HepG2 (cell line): ENCODE data around the gene RABL2A. TPM values are rescaled to one million over a fixed set of nuclear protein-coding genes. Genes with fewer than 3 reads are reported as not detected.
"Not testable (repeated sequence)": the region's sequence is repeated elsewhere in the genome, so short reads cannot be mapped to it uniquely, and the experiment has no call there.

Experiments
- AGO2 ChIP-seq: fragments of 200-400 bp; formaldehyde crosslinking; optimal IDR thresholded peaks from 2 replicates; pipeline ENCODE3; 2017; ENCODE audit warnings: mild to moderate bottlenecking, low read depth, low read length, moderate library complexity
- ATF4 ChIP-seq, 2 experiments: fragments of 450-650 bp in 1 of 2; sonication (generic) in 1 of 2; formaldehyde crosslinking; IDR thresholded peaks; 2 replicates each; pipeline versions ENCODE4 v1.5.0 to v1.8.0; 2020 to 2022; ENCODE audit warnings: mild to moderate bottlenecking in 1 of 2, missing genetic modification reagents in 1 of 2
- CHD2 ChIP-seq: IDR thresholded peaks from 2 replicates; pipeline ENCODE4 v1.6.1; 2011; ENCODE audit warnings: low read depth, low read length, improper control_type of control experiment
- ESRRA ChIP-seq: sonication (generic); formaldehyde crosslinking; IDR thresholded peaks from 2 replicates; pipeline ENCODE4 v1.5.1; 2020; ENCODE audit warnings: mild to moderate bottlenecking, low read depth, missing genetic modification reagents
- HES4 ChIP-seq: sonication (generic); formaldehyde crosslinking; IDR thresholded peaks from 2 replicates; pipeline ENCODE4 v1.9.0; 2021; ENCODE audit warnings: mild to moderate bottlenecking, missing genetic modification reagents, borderline replicate concordance
- KLF12 ChIP-seq: sonication (generic); formaldehyde crosslinking; IDR thresholded peaks from 2 replicates; pipeline ENCODE4 v1.4.0; 2020; ENCODE audit warnings: missing genetic modification reagents, borderline replicate concordance
- MTF2 ChIP-seq: sonication (generic); formaldehyde crosslinking; IDR thresholded peaks from 2 replicates; pipeline ENCODE4 v1.5.0; 2020; ENCODE audit warnings: missing genetic modification reagents, borderline replicate concordance
- NFAT5 ChIP-seq: sonication (generic); formaldehyde crosslinking; IDR thresholded peaks from 2 replicates; pipeline ENCODE4 v1.4.0; 2020; ENCODE audit warnings: missing genetic modification reagents
- NONO ChIP-seq, 2 experiments: fragments of 450-650 bp in 1 of 2; sonication (generic) in 1 of 2; formaldehyde crosslinking in 1 of 2; IDR thresholded peaks in 1 of 2; conservative IDR thresholded peaks in 1 of 2; 2 replicates each; pipeline versions ENCODE4 v1.6.1 to v1.8.0; 2017 to 2022; ENCODE audit warnings: mild to moderate bottlenecking in 1 of 2, missing genetic modification reagents in 1 of 2, moderate library complexity in 1 of 2
- NR2C2 ChIP-seq: sonication (generic); formaldehyde crosslinking; IDR thresholded peaks from 2 replicates; pipeline ENCODE4 v1.4.0; 2020; ENCODE audit warnings: missing genetic modification reagents, mild to moderate bottlenecking, moderate library complexity, borderline replicate concordance
- NR2F1 ChIP-seq, 2 experiments: fragments of 450-650 bp in 1 of 2; formaldehyde crosslinking in 1 of 2; IDR thresholded peaks; 2 replicates each; pipeline versions ENCODE4 v1.5.0 to v1.6.1; 2016 to 2020; ENCODE audit warnings: mild to moderate bottlenecking in 1 of 2, missing compliant biosample characterization in 1 of 2, missing genetic modification reagents in 1 of 2, moderate library complexity in 1 of 2
- NRL ChIP-seq: sonication (generic); formaldehyde crosslinking; IDR thresholded peaks from 2 replicates; pipeline ENCODE4 v1.5.0; 2020; ENCODE audit warnings: missing genetic modification reagents, mild to moderate bottlenecking, moderate library complexity, borderline replicate concordance
- RFX5 ChIP-seq: IDR thresholded peaks from 2 replicates; pipeline ENCODE4 v1.6.1; 2011; ENCODE audit warnings: low read depth, low read length, improper control_type of control experiment
- SKI ChIP-seq: fragments of 450-650 bp; IDR thresholded peaks from one replicate; pipeline ENCODE4 v1.6.1; 2018; ENCODE audit warnings: mild to moderate bottlenecking; ENCODE audit not compliant: partially characterized antibody
- SNAI1 ChIP-seq: sonication (generic); formaldehyde crosslinking; IDR thresholded peaks from 2 replicates; pipeline ENCODE4 v1.5.0; 2020; ENCODE audit warnings: mild to moderate bottlenecking, missing genetic modification reagents, borderline replicate concordance
- SRF ChIP-seq: IDR thresholded peaks from 2 replicates; pipeline ENCODE4 v1.6.1; 2011; ENCODE audit warnings: mild to moderate bottlenecking, low read depth, low read length, moderate library complexity
- TAF1 ChIP-seq: sonication (generic); formaldehyde crosslinking; IDR thresholded peaks from 2 replicates; pipeline ENCODE4 v1.4.0; 2020; ENCODE audit warnings: missing genetic modification reagents
- TSC22D2 ChIP-seq: sonication (generic); formaldehyde crosslinking; IDR thresholded peaks from 2 replicates; pipeline ENCODE4 v1.5.1; 2020; ENCODE audit warnings: missing genetic modification reagents, mild to moderate bottlenecking, borderline replicate concordance
- ZFP36L1 ChIP-seq: sonication (generic); formaldehyde crosslinking; IDR thresholded peaks from 2 replicates; pipeline ENCODE4 v1.8.0; 2022; ENCODE audit warnings: mild to moderate bottlenecking, missing genetic modification reagents, moderate library complexity
- ZNF329 ChIP-seq: sonication (generic); formaldehyde crosslinking; IDR thresholded peaks from 2 replicates; pipeline ENCODE4 v1.9.0; 2021; ENCODE audit warnings: low read depth, mild to moderate bottlenecking, missing genetic modification reagents
- ZNF616 ChIP-seq: sonication (generic); formaldehyde crosslinking; IDR thresholded peaks from 2 replicates; pipeline ENCODE4 v1.5.0; 2020; ENCODE audit warnings: low read depth, mild to moderate bottlenecking, missing genetic modification reagents
- ZNF749 ChIP-seq: sonication (generic); formaldehyde crosslinking; IDR thresholded peaks from 2 replicates; pipeline ENCODE4 v1.8.0; 2022; ENCODE audit warnings: mild to moderate bottlenecking, missing genetic modification reagents, moderate library complexity, borderline replicate concordance
- ZNF788 ChIP-seq: sonication (generic); formaldehyde crosslinking; IDR thresholded peaks from 2 replicates; pipeline ENCODE4 v1.5.0; 2020; ENCODE audit warnings: mild to moderate bottlenecking, missing genetic modification reagents, borderline replicate concordance
- polyA plus RNA-seq, 8 experiments: library from polyadenylated mRNA; depleted of rRNA in 3 of 8; stranded (reverse) in 7 of 8; unstranded in 1 of 8; fragments of >200 nt; fragmentation: Illumina TruSeq in 4 of 8; extraction: Trizol in 4 of 8; gene quantifications; 2 replicates each; pipeline versions ENCODE4 v1.2.1 to v1.2.3, GENCODE V29; 2011 to 2016; ENCODE audit warnings: low read depth in 4 of 8, missing spikeins in 1 of 8, mixed read lengths in 1 of 8; ENCODE audit not compliant: insufficient read depth in 1 of 8
- total RNA-seq, 5 experiments: library from RNA; depleted of rRNA; stranded (reverse); fragments of >200 nt; fragmentation: Illumina TruSeq; extraction: Trizol; gene quantifications; 2 replicates each; pipeline ENCODE4 v1.2.3, GENCODE V29; 2016; ENCODE audit warnings: low read depth in 1 of 5

RABL2A gene
- total and polyA plus RNA-seq, 2 of the 13 experiments (the other 11 are each of a cell fraction or from before 2014, with no cell fraction given), result 9.6 to 13.4 TPM

GRCh38 chr2:113603467-113604084 lies 23.5 kb upstream of the RABL2A start (continued):
- TF ChIP-seq ATF4 (CRISPR knock-in tag; IDR thresholded peaks at IDR 0.05), result peak in 1 of 2 experiments; percentile 9; a peak in 1 of 4 replicates
- peak; percentile 44 to 49; a peak in 1 of 4 replicates for TF ChIP-seq NR2F1 (CRISPR knock-in tag; IDR thresholded peaks at IDR 0.05)
- TF ChIP-seq SNAI1 (CRISPR knock-in tag), result 0 out of 2 replicates have a peak, but pooled peaks have one; percentile 23
- TF ChIP-seq SKI, result peak; percentile 67
- TF ChIP-seq NFAT5 (CRISPR knock-in tag), result 0 out of 2 replicates have a peak, but pooled peaks have one; percentile 4
- TF ChIP-seq ZNF616 (CRISPR knock-in tag), result 0 out of 2 replicates have a peak, but pooled peaks have one; percentile 42
- 0 out of 2 replicates have a peak, but pooled peaks have one; percentile 33 for TF ChIP-seq SRF
- TF ChIP-seq KLF12 (CRISPR knock-in tag), result 0 out of 2 replicates have a peak, but pooled peaks have one; percentile 28
- TF ChIP-seq NR2C2, result peak; percentile 47
- TF ChIP-seq CHD2, result peak; percentile 86
- peak; percentile 56 for TF ChIP-seq TAF1
- peak; percentile 55; the same call in 1 of the 2 replicates for TF ChIP-seq ZNF749 (CRISPR knock-in tag)
- TF ChIP-seq AGO2, result peak; percentile 60
- TF ChIP-seq ZFP36L1 (CRISPR knock-in tag), result peak; percentile 89
- peak; percentile 58; the same call in 1 of the 2 replicates for TF ChIP-seq MTF2 (CRISPR knock-in tag)
- 0 out of 2 replicates have a peak, but pooled peaks have one; percentile 46 for TF ChIP-seq ESRRA
- not testable (repeated sequence) for TF ChIP-seq NONO (IDR thresholded peaks at IDR 0.05)
- peak; percentile 94 for TF ChIP-seq NONO (CRISPR knock-in tag; conservative IDR thresholded peaks at IDR 0.05)
- TF ChIP-seq ZNF329, result peak; percentile 78; the same call in 1 of the 2 replicates
- peak; percentile 83; the same call in 1 of the 2 replicates for TF ChIP-seq HES4
- TF ChIP-seq TSC22D2 (CRISPR knock-in tag), result peak; percentile 61; the same call in 1 of the 2 replicates
- peak; percentile 6; the same call in 1 of the 2 replicates for TF ChIP-seq ZNF788 (CRISPR knock-in tag)
- peak; percentile 31; the same call in 1 of the 2 replicates for TF ChIP-seq RFX5
- TF ChIP-seq NRL (CRISPR knock-in tag), result peak; percentile 44
